Natural killer cell (primary cell): ENCODE results near the gene FTH1. TPM values are rescaled to one million over a fixed set of nuclear protein-coding genes. Genes with fewer than 3 reads are reported as not detected.

Experiments used
- ATAC-seq, 3 donors: fragments of 150-1000 bp in 2 of 3; fragments of 200-7000 bp in 1 of 3; cut with Tn5 transposase; 1 replicate in 1 of 3; 2 replicates in 2 of 3; pipeline ENCODE4 v1.10.0; 2021; ENCODE audit warnings: mild to moderate bottlenecking in 2 of 3, moderate library complexity in 2 of 3
- DNase-seq, 2 donors: peaks; one replicate each; pipeline versions ENCODE4 v3.0.0 to v3.0.0-alpha.2; 2013 to 2021; ENCODE audit warnings: mixed read lengths in 1 of 2
- H3K27ac ChIP-seq: one replicate; pipeline ENCODE4 v1.5.1; 2013; ENCODE audit warnings: mild to moderate bottlenecking, low read length
- H3K27me3 ChIP-seq: one replicate; pipeline ENCODE4 v1.6.1; 2013; ENCODE audit warnings: low read length; ENCODE audit not compliant: control insufficient read depth, insufficient read depth
- H3K36me3 ChIP-seq: one replicate; pipeline ENCODE4 v1.6.1; 2013; ENCODE audit warnings: low read length; ENCODE audit not compliant: control insufficient read depth, insufficient read depth
- H3K4me1 ChIP-seq: one replicate; pipeline ENCODE4 v1.6.1; 2013; ENCODE audit warnings: low read length; ENCODE audit not compliant: control insufficient read depth, insufficient read depth
- H3K4me3 ChIP-seq: one replicate; pipeline ENCODE4 v1.5.1; 2013; ENCODE audit warnings: low read length
- H3K9me3 ChIP-seq: one replicate; pipeline ENCODE4 v1.6.1; 2013; ENCODE audit warnings: low read length; ENCODE audit not compliant: control insufficient read depth, insufficient read depth
- H3K27ac Mint-ChIP-seq, 2 donors: one replicate each; pipeline ENCODE4 v1.8.0; 2022; ENCODE audit warnings: mild to moderate bottlenecking in 2 of 2, mixed read lengths in 2 of 2, moderate library complexity in 1 of 2
- H3K27me3 Mint-ChIP-seq, 2 donors: one replicate each; pipeline ENCODE4 v1.8.0; 2022; ENCODE audit warnings: low read depth in 2 of 2, mixed read lengths in 2 of 2
- H3K36me3 Mint-ChIP-seq: one replicate; pipeline ENCODE4 v1.8.0; 2022; ENCODE audit warnings: mixed read lengths
- H3K4me1 Mint-ChIP-seq, 2 donors: one replicate each; pipeline ENCODE4 v1.8.0; 2022; ENCODE audit warnings: mixed read lengths in 2 of 2
- H3K4me3 Mint-ChIP-seq: one replicate; pipeline ENCODE4 v1.8.0; 2022; ENCODE audit warnings: mild to moderate bottlenecking, moderate library complexity, mixed read lengths
- H3K9me3 Mint-ChIP-seq, 2 donors: one replicate each; pipeline ENCODE4 v1.8.0; 2022; ENCODE audit warnings: mixed read lengths in 2 of 2
- WGBS: methylation state at CpG from one replicate; pipeline ENCODE4 v1.1.7; 2013; ENCODE audit warnings: missing lambda C conversion rate; ENCODE audit not compliant: insufficient coverage; 5-methylcytosine and 5-hydroxymethylcytosine counted together
- intact Hi-C: fragments of 100-400 bp; cut with micrococcal nuclease; formaldehyde crosslinking; loops from one replicate; pipeline ENCODE4 v1.14.2; 2022
- total RNA-seq, 4 donors: library from RNA; stranded (reverse); fragments of 120-200 nt in 1 of 4; gene quantifications; one replicate each; pipeline versions ENCODE4 v1.2.3 to v1.2.4, GENCODE V29; 2013 to 2022
- TF ChIP-seq, protein P1 (sequence below): fragments of 200-600 bp; IDR thresholded peaks from one replicate; pipeline ENCODE4 v1.8.0; 2022; ENCODE audit warnings: antibody characterized with exemption

The FTH1 gene
- total RNA-seq, 3 donors from 2014 or later (not counting 1 experiment from before 2014, with no cell fraction given): 1,067 to 1,951 (median 1,796) TPM

GRCh38 chr11:62012832-62013461 is 45.5 kb upstream of the FTH1 start:
- 81% methylated on average over 5 of the region's 5 CpGs for WGBS
- Histone ChIP-seq H3K27ac (no peak overlapping the region), H3K4me3 (no peak overlapping the region), H3K4me1 (peaks cover 4% of the 10 kb centered on the region), H3K36me3 (no peaks in the 10 kb centered on the region), H3K9me3 (no peaks in the 10 kb centered on the region), H3K27me3 (no peaks in the 10 kb centered on the region)
- TF ChIP-seq, protein P1, sequence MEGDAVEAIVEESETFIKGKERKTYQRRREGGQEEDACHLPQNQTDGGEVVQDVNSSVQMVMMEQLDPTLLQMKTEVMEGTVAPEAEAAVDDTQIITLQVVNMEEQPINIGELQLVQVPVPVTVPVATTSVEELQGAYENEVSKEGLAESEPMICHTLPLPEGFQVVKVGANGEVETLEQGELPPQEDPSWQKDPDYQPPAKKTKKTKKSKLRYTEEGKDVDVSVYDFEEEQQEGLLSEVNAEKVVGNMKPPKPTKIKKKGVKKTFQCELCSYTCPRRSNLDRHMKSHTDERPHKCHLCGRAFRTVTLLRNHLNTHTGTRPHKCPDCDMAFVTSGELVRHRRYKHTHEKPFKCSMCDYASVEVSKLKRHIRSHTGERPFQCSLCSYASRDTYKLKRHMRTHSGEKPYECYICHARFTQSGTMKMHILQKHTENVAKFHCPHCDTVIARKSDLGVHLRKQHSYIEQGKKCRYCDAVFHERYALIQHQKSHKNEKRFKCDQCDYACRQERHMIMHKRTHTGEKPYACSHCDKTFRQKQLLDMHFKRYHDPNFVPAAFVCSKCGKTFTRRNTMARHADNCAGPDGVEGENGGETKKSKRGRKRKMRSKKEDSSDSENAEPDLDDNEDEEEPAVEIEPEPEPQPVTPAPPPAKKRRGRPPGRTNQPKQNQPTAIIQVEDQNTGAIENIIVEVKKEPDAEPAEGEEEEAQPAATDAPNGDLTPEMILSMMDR: no peak
- H3K27me3 Mint-ChIP-seq: peaks cover 0 to 2% of the 10 kb centered on the region in 2 donors
- DNase-seq (no peak), ATAC-seq (no peak)
- peaks cover 0 to 6% of the 10 kb centered on the region in 2 donors for H3K4me1 Mint-ChIP-seq
- no peaks in the 10 kb centered on the region for H3K36me3 Mint-ChIP-seq
- H3K9me3 Mint-ChIP-seq: no peaks in the 10 kb centered on the region
- H3K4me3 Mint-ChIP-seq: no peak overlapping the region
- intact Hi-C loops: no loop called here
- no peak overlapping the region for H3K27ac Mint-ChIP-seq

DNA sequence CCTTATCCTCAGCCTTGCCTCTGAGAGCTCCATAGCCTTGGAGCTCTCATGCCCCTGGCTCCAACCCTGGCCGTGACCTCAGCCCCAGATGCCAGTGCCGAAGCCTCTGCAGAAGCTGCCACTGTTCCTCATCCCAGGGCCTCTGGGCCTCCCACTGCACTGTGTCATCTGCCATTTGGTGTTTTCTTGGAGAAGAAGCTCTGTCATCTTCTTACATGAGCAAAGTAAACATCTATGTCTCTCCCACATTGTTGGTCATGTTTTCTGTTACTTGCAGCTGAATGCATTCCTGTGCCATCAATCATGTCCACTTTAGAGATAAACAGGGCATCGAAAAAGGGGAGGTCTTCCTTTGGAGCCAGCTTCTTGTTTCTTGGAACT is 45.0 kb upstream of the FTH1 start:
- TF ChIP-seq, protein P1: no peak
- Mint-ChIP-seq H3K36me3 (no peaks in the 10 kb centered on the region), H3K27me3 (peaks cover 0 to 2% of the 10 kb centered on the region in 2 donors), H3K4me1 (peaks cover 0 to 6% of the 10 kb centered on the region in 2 donors), H3K9me3 (no peaks in the 10 kb centered on the region), H3K27ac (no peak overlapping the region), H3K4me3 (no peak overlapping the region)
- Histone ChIP-seq H3K27ac (no peak overlapping the region), H3K9me3 (no peaks in the 10 kb centered on the region), H3K27me3 (no peaks in the 10 kb centered on the region), H3K4me3 (no peak overlapping the region), H3K4me1 (peaks cover 4% of the 10 kb centered on the region), H3K36me3 (no peaks in the 10 kb centered on the region)
- no peak for DNase-seq
- WGBS: 90% methylated on average over 3 of the region's 3 CpGs
- no peak for ATAC-seq
- intact Hi-C loops: no loop called here

GRCh38 chr11:62011881-62012280 is 44.4 kb upstream of the FTH1 start:
- no peak overlapping the region for H3K27ac ChIP-seq
- H3K4me3 ChIP-seq: no peak overlapping the region
- no peaks in the 10 kb centered on the region for H3K9me3 Mint-ChIP-seq
- DNase-seq (no peak), ATAC-seq (no peak)
- 95% methylated on average over 9 of the region's 9 CpGs for WGBS
- no peaks in the 10 kb centered on the region for H3K9me3 ChIP-seq
- H3K36me3 ChIP-seq: no peaks in the 10 kb centered on the region
- H3K4me3 Mint-ChIP-seq: no peak overlapping the region
- TF ChIP-seq, protein P1: no peak
- H3K4me1 ChIP-seq: peaks cover 4% of the 10 kb centered on the region
- H3K36me3 Mint-ChIP-seq: no peaks in the 10 kb centered on the region
- no peaks in the 10 kb centered on the region for H3K27me3 ChIP-seq
- H3K27ac Mint-ChIP-seq: no peak overlapping the region
- peaks cover 0 to 6% of the 10 kb centered on the region in 2 donors for H3K4me1 Mint-ChIP-seq
- intact Hi-C loops: no loop called here
- peaks cover 0 to under 1% of the 10 kb centered on the region in 2 donors for H3K27me3 Mint-ChIP-seq
